Osteoblast (primary cell): Measurements from ENCODE around the gene DR1. TPM values are rescaled to one million over a fixed set of nuclear protein-coding genes. Genes with fewer than 3 reads are reported as not detected.

Source experiments
- DNase-seq: peaks from one replicate; pipeline ENCODE4 v3.0.0; 2011; ENCODE audit warnings: low spot score, mixed read lengths; ENCODE audit not compliant: insufficient read length; ENCODE audit errors: missing footprints
- H2AFZ ChIP-seq: 2 replicates; pipeline ENCODE4 v1.6.0; 2011; ENCODE audit warnings: mild to moderate bottlenecking, low read length
- H3K27ac ChIP-seq: 2 replicates; pipeline ENCODE4 v1.5.1; 2011; ENCODE audit warnings: mild to moderate bottlenecking, low read depth, low read length, moderate library complexity
- H3K27me3 ChIP-seq: 2 replicates; pipeline ENCODE4 v1.6.0; 2012; ENCODE audit warnings: mild to moderate bottlenecking, control low read depth, inconsistent platforms, low read length, moderate library complexity; ENCODE audit not compliant: insufficient read depth
- H3K36me3 ChIP-seq: 2 replicates; pipeline ENCODE4 v1.5.1; 2011; ENCODE audit warnings: mild to moderate bottlenecking, low read length, control low read depth, moderate library complexity; ENCODE audit not compliant: insufficient read depth
- H3K4me1 ChIP-seq: 2 replicates; pipeline ENCODE4 v1.5.1; 2011; ENCODE audit warnings: mild to moderate bottlenecking, low read length, control low read depth, moderate library complexity; ENCODE audit not compliant: insufficient read depth
- H3K4me2 ChIP-seq: 2 replicates; pipeline ENCODE4 v1.6.0; 2011; ENCODE audit warnings: mild to moderate bottlenecking, low read length; ENCODE audit not compliant: insufficient read depth
- H3K4me3 ChIP-seq: fragments of 200-600 bp; sonication (generic); 3 replicates; pipeline ENCODE4 v1.5.1; 2012; ENCODE audit warnings: mild to moderate bottlenecking, low read length, inconsistent platforms; ENCODE audit not compliant: insufficient read depth
- H3K79me2 ChIP-seq: 2 replicates; pipeline ENCODE4 v1.6.0; 2012; ENCODE audit warnings: mild to moderate bottlenecking, low read length, control low read depth, inconsistent platforms; ENCODE audit not compliant: insufficient read depth
- H3K9me3 ChIP-seq: 2 replicates; pipeline ENCODE4 v1.5.1; 2011; ENCODE audit warnings: low read depth, low read length, control low read depth
- H4K20me1 ChIP-seq: 2 replicates; pipeline ENCODE4 v1.6.0; 2012; ENCODE audit warnings: mild to moderate bottlenecking, low read length, control low read depth; ENCODE audit not compliant: insufficient read depth
- total RNA-seq: library from RNA; depleted of rRNA; stranded (reverse); fragments of >200 nt; gene quantifications from 2 replicates; pipeline ENCODE4 v1.2.3, GENCODE V29; 2012
- TF ChIP-seq, protein P1 (sequence below): IDR thresholded peaks from 2 replicates; pipeline ENCODE4 v1.5.1; 2011; ENCODE audit warnings: mild to moderate bottlenecking, low read depth, low read length, moderate library complexity; ENCODE audit errors: extremely low read depth

DR1 gene
- total RNA-seq, 1 donor: 26.8 TPM

DNA sequence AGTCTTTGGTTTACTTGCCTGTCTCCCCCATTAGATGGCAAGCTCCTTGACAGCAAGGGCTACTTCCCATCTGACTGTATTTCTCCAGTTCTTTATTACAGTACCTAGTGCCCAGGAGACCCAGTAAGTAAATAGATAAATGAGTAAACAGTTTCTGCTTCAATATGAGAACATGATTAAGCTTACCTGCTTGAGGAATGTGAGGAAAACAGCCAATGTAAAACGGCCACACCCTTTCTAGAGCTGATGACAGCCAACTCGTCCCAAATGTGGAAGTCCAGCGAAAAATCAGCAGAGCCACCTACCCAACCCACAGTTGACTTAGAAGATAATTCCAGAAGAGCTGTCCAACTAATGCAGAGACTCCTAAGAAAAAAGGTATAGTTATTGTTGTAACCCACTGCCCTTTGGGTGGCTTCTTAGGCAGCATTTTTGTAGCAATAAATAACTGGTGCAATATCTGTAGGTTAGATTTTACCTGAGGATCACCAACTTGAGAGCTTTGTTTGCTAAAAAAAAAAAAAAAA, 6.5 kb upstream of the DR1 start:
- no peaks in the 10 kb centered on the region for H4K20me1 ChIP-seq
- no peak overlapping the region for H2AFZ ChIP-seq
- no peak for DNase-seq
- H3K4me3 ChIP-seq: no peak overlapping the region
- TF ChIP-seq, protein P1, sequence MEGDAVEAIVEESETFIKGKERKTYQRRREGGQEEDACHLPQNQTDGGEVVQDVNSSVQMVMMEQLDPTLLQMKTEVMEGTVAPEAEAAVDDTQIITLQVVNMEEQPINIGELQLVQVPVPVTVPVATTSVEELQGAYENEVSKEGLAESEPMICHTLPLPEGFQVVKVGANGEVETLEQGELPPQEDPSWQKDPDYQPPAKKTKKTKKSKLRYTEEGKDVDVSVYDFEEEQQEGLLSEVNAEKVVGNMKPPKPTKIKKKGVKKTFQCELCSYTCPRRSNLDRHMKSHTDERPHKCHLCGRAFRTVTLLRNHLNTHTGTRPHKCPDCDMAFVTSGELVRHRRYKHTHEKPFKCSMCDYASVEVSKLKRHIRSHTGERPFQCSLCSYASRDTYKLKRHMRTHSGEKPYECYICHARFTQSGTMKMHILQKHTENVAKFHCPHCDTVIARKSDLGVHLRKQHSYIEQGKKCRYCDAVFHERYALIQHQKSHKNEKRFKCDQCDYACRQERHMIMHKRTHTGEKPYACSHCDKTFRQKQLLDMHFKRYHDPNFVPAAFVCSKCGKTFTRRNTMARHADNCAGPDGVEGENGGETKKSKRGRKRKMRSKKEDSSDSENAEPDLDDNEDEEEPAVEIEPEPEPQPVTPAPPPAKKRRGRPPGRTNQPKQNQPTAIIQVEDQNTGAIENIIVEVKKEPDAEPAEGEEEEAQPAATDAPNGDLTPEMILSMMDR: no peak
- peaks cover 7% of the 10 kb centered on the region for H3K79me2 ChIP-seq
- peak overlapping the region; percentile 84 for H3K27ac ChIP-seq
- peaks cover 17% of the 10 kb centered on the region for H3K4me1 ChIP-seq
- H3K4me2 ChIP-seq: peak overlapping the region; percentile 58
- H3K36me3 ChIP-seq: no peaks in the 10 kb centered on the region
- H3K27me3 ChIP-seq: no peaks in the 10 kb centered on the region
- H3K9me3 ChIP-seq: no peaks in the 10 kb centered on the region

DNA sequence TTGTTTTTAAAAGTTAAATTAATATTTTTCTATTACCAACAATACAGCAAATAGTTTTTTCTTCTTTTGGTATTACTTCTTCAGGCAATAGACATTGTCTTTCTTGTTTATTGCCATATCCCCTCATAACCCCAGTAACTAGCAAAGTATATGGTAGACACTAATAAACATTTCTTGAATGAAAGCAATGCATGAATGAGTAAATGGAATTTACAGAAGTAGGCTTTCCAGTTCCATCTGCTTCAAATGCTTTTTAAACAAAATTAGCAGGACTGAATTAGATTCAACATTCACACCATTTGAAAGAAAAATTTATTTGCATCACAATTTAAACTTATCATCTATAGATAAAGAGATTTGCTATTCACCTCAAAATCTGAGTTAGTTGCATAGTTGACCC, 5.6 kb upstream of the DR1 start:
- Histone ChIP-seq H3K36me3 (no peaks in the 10 kb centered on the region), H4K20me1 (no peaks in the 10 kb centered on the region), H3K4me3 (no peak overlapping the region), H3K9me3 (no peaks in the 10 kb centered on the region), H3K27ac (no peak overlapping the region), H3K4me1 (peaks cover 20% of the 10 kb centered on the region), H3K4me2 (no peak overlapping the region), H2AFZ (no peak overlapping the region), H3K79me2 (peaks cover 12% of the 10 kb centered on the region), H3K27me3 (no peaks in the 10 kb centered on the region)
- DNase-seq: no peak
- TF ChIP-seq, protein P1: no peak

DNA sequence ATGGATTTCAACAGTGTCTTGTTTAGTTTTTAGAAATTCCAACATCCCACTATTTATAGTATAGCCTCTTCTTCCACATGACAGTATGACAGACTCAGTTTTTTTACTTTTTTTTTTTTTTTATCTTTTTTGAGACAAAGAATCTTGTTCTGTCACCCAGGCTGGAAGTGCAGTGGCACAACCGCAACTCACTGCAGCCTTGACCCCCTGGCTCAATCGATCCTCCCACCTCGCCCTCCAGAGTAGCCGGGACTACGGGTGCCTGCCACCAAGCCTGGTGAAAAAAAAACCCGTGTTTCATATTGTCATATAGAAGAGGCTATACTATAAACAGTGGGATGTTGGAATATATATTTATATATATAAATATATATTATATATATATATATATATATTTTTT, 1.2 kb upstream of the DR1 start:
- peaks cover 3% of the 10 kb centered on the region for H3K4me1 ChIP-seq
- TF ChIP-seq, protein P1: no peak
- no peaks in the 10 kb centered on the region for H3K27me3 ChIP-seq
- no peak overlapping the region for H3K27ac ChIP-seq
- peaks cover 29% of the 10 kb centered on the region for H4K20me1 ChIP-seq
- no peak overlapping the region for H3K4me2 ChIP-seq
- H3K9me3 ChIP-seq: no peaks in the 10 kb centered on the region
- no peak for DNase-seq
- no peak overlapping the region for H3K4me3 ChIP-seq
- peaks cover 53% of the 10 kb centered on the region for H3K79me2 ChIP-seq
- H2AFZ ChIP-seq: no peak overlapping the region
- no peaks in the 10 kb centered on the region for H3K36me3 ChIP-seq

DNA sequence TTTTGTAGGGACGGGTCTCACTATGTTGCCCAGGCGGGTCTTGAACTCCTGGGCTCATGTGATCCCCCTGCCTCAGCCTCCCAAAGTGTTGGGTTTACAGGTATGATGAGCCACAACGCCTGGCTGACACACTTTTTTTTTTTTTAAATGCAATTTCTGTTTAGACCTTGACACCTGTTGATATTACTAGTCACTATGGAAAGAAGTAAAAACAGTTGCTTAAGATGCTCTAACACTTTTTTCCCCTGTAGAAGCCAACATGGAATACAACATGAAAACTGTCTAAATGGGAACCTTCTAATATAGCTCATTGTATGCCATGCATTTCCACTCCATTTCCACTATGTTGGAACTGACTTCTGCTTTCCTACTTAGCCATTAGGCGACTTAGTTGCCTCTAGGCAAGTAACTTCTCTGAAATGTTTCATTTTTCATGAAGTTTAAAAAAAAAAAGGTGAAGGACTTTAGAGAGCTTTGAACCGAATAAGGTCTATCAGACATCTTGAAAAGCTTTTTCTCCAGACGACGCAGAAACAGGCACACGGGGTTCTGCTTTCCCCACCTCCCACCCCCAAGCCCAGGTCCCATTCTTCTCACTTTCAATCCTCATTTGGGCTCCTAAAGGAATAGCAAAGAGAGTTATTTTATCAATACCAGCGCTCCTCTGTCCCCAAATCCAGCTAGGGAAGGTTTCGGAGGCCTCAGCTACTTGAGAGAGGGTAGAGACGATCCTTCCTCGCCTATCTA, 648 bp upstream of the DR1 start:
- TF ChIP-seq, protein P1: no peak
- Histone ChIP-seq H3K4me3 (peak overlapping the region; percentile 93), H3K27ac (peak overlapping the region; percentile 92), H3K79me2 (peaks cover 58% of the 10 kb centered on the region), H2AFZ (peak overlapping the region; percentile 82), H3K4me2 (peak overlapping the region; percentile 91), H3K9me3 (no peaks in the 10 kb centered on the region), H4K20me1 (peaks cover 33% of the 10 kb centered on the region), H3K27me3 (no peaks in the 10 kb centered on the region), H3K36me3 (peaks cover under 1% of the 10 kb centered on the region), H3K4me1 (peaks cover 4% of the 10 kb centered on the region)
- DNase-seq: peak; percentile 77
